Neural cell (in vitro differentiated cells): ENCODE results near the gene GRAMD4. TPM values are rescaled to one million over a fixed set of nuclear protein-coding genes. Genes with fewer than 3 reads are reported as not detected.

ENCODE experiments used
- H2AFZ ChIP-seq: fragments of 200-600, 300-800 bp; sonication (generic), shearing (Covaris generic); 2 replicates; pipeline ENCODE4 v1.6.0; 2014; ENCODE audit warnings: low read depth, mild to moderate bottlenecking, antibody characterized with exemption, low read length, moderate library complexity
- H3F3A ChIP-seq: fragments of 200-600 bp; shearing (Covaris generic); 2 replicates; pipeline ENCODE4 v1.6.1; 2016; ENCODE audit warnings: mild to moderate bottlenecking, moderate library complexity, mixed read lengths, antibody characterized with exemption, low read length; ENCODE audit not compliant: insufficient read depth, poor library complexity, severe bottlenecking
- H3K27ac ChIP-seq: fragments of 200-600, 300-800 bp; sonication (generic), shearing (Covaris generic); 2 replicates; pipeline ENCODE4 v1.5.1; 2014; ENCODE audit warnings: mild to moderate bottlenecking, low read length, moderate library complexity
- H3K27me3 ChIP-seq: fragments of 300-800, 200-600 bp; sonication (generic), shearing (Covaris generic); 2 replicates; pipeline ENCODE4 v1.6.0; 2014; ENCODE audit warnings: mild to moderate bottlenecking, low read depth, low read length, moderate library complexity; ENCODE audit not compliant: insufficient read depth
- H3K36me3 ChIP-seq: fragments of 300-800, 200-600 bp; sonication (generic), shearing (Covaris generic); 2 replicates; pipeline ENCODE4 v1.5.1; 2014; ENCODE audit warnings: mild to moderate bottlenecking, antibody characterized with exemption, low read length, moderate library complexity; ENCODE audit not compliant: insufficient read depth
- H3K4me2 ChIP-seq: fragments of 300-800, 200-600 bp; sonication (generic), shearing (Covaris generic); 2 replicates; pipeline ENCODE4 v1.6.0; 2014; ENCODE audit warnings: mild to moderate bottlenecking, low read length
- H3K4me3 ChIP-seq: fragments of 300-800, 200-600 bp; sonication (generic), shearing (Covaris generic); 2 replicates; pipeline ENCODE4 v1.5.1; 2014; ENCODE audit warnings: mild to moderate bottlenecking, low read length, moderate library complexity
- H3K79me2 ChIP-seq: fragments of 200-600 bp; shearing (Covaris generic); replicated peaks from 2 replicates; pipeline ENCODE4 v1.6.0; 2014; ENCODE audit warnings: mild to moderate bottlenecking, low read length, moderate library complexity; ENCODE audit not compliant: insufficient read depth
- H3K9ac ChIP-seq: fragments of 300-800, 200-600 bp; sonication (generic), shearing (Covaris generic); 2 replicates; pipeline ENCODE4 v1.6.1; 2016; ENCODE audit warnings: mild to moderate bottlenecking, low read length, mixed read lengths
- H3K9me2 ChIP-seq: fragments of 200-600 bp; shearing (Covaris generic); 2 replicates; pipeline ENCODE4 v1.6.1; 2016; ENCODE audit warnings: mild to moderate bottlenecking, low read length, mixed read lengths; ENCODE audit not compliant: insufficient read depth
- H3K9me3 ChIP-seq: fragments of 200-600, 300-800 bp; sonication (generic), shearing (Covaris generic); 2 replicates; pipeline ENCODE4 v1.6.1; 2016; ENCODE audit warnings: mild to moderate bottlenecking, mixed run types, low read length, moderate library complexity, mixed read lengths
- H4K20me1 ChIP-seq: fragments of 200-600 bp; shearing (Covaris generic); 2 replicates; pipeline ENCODE4 v1.6.1; 2016; ENCODE audit warnings: mild to moderate bottlenecking, mixed run types; ENCODE audit not compliant: insufficient read depth
- CTCF ChIP-seq: fragments of 450-650 bp; IDR thresholded peaks from 2 replicates; pipeline ENCODE4 v1.5.1; 2014; ENCODE audit warnings: antibody characterized with exemption, mild to moderate bottlenecking, moderate library complexity; ENCODE audit not compliant: poor library complexity, severe bottlenecking
- EP300 ChIP-seq: fragments of 450-650 bp; conservative IDR thresholded peaks from 2 replicates; pipeline ENCODE4 v1.6.1; 2014; ENCODE audit warnings: antibody characterized with exemption, mild to moderate bottlenecking, moderate library complexity; ENCODE audit not compliant: poor library complexity, severe bottlenecking
- EZH2 ChIP-seq: fragments of 200-600, 300-800 bp; shearing (Covaris generic), sonication (generic); IDR thresholded peaks from 2 replicates; pipeline ENCODE4 v1.6.1; 2014; ENCODE audit warnings: antibody characterized with exemption, low read length, borderline replicate concordance, mild to moderate bottlenecking; ENCODE audit not compliant: insufficient read depth, poor library complexity, severe bottlenecking
- MXI1 ChIP-seq: fragments of 450-650 bp; conservative IDR thresholded peaks from 2 replicates; pipeline ENCODE4 v1.6.1; 2014; ENCODE audit warnings: antibody characterized with exemption, mild to moderate bottlenecking; ENCODE audit not compliant: poor library complexity, severe bottlenecking
- POLR2AphosphoS5 ChIP-seq: IDR thresholded peaks from 2 replicates; pipeline ENCODE4 v1.6.1; 2012
- RAD21 ChIP-seq: fragments of 450-650 bp; conservative IDR thresholded peaks from 2 replicates; pipeline ENCODE4 v1.6.1; 2014; ENCODE audit warnings: antibody characterized with exemption, mild to moderate bottlenecking, moderate library complexity
- REST ChIP-seq: IDR thresholded peaks from 2 replicates; pipeline ENCODE4 v1.6.1; 2012; ENCODE audit warnings: borderline replicate concordance
- SMC3 ChIP-seq: fragments of 450-650 bp; conservative IDR thresholded peaks from 2 replicates; pipeline ENCODE4 v1.6.1; 2014; ENCODE audit warnings: antibody characterized with exemption, mild to moderate bottlenecking, moderate library complexity; ENCODE audit not compliant: poor library complexity
- TAF1 ChIP-seq: IDR thresholded peaks from 2 replicates; pipeline ENCODE4 v1.6.1; 2012; ENCODE audit warnings: low read depth
- polyA plus RNA-seq: library from polyadenylated mRNA; depleted of rRNA; stranded (reverse); fragments of >200 nt; gene quantifications from 2 replicates; pipeline ENCODE4 v1.2.3, GENCODE V29; 2014

The GRAMD4 gene
- polyA plus RNA-seq, 1 donor from 2014 or later, result 35.6 TPM

GRCh38 chr22:46578824-46579561 lies 41.2 kb upstream of the GRAMD4 start:
- Histone ChIP-seq H3K36me3 (no peaks in the 10 kb centered on the region), H3K9me3 (no peaks in the 10 kb centered on the region), H3F3A (no peaks in the 10 kb centered on the region), H3K4me2 (peak overlapping the region; percentile 75), H3K4me3 (peak overlapping the region; percentile 95), H3K79me2 (peaks cover 7% of the 10 kb centered on the region), H2AFZ (no peak overlapping the region), H3K9ac (peak overlapping the region; percentile 79), H3K9me2 (no peaks in the 10 kb centered on the region), H3K27ac (no peak overlapping the region), H3K27me3 (peaks cover 16% of the 10 kb centered on the region), H4K20me1 (no peaks in the 10 kb centered on the region)
- no peak for TF ChIP-seq CTCF
- no peak for TF ChIP-seq TAF1
- TF ChIP-seq POLR2AphosphoS5, result no peak
- TF ChIP-seq RAD21, result no peak
- no peak for TF ChIP-seq EP300
- TF ChIP-seq SMC3, result no peak
- no peak for TF ChIP-seq REST
- no peak for TF ChIP-seq EZH2
- no peak for TF ChIP-seq MXI1

- Histone ChIP-seq H4K20me1 (no peaks in the 10 kb centered on the region), H3K9me3 (no peaks in the 10 kb centered on the region)
Observed at GRCh38 chr22:46579751-46580449, 40.3 kb upstream of the GRAMD4 start.

More at GRCh38 chr22:46579751-46580449, 40.3 kb upstream of the GRAMD4 start:
- TF ChIP-seq RAD21 (no peak), TAF1 (no peak), CTCF (no peak), SMC3 (no peak), EP300 (no peak), POLR2AphosphoS5 (no peak), REST (no peak), MXI1 (no peak), EZH2 (no peak)
- Histone ChIP-seq H3K4me2 (no peak overlapping the region), H3K4me3 (peak overlapping the region; percentile 95), H2AFZ (no peak overlapping the region), H3K9me2 (no peaks in the 10 kb centered on the region), H3K27me3 (peaks cover 14% of the 10 kb centered on the region), H3F3A (no peaks in the 10 kb centered on the region), H3K27ac (no peak overlapping the region), H3K36me3 (no peaks in the 10 kb centered on the region), H3K9ac (no peak overlapping the region), H3K79me2 (peaks cover 7% of the 10 kb centered on the region)
